HCT116 (cell line): Measurements from ENCODE around the gene CYB5A. TPM values are rescaled to one million over a fixed set of nuclear protein-coding genes. Genes with fewer than 3 reads are reported as not detected.

Experiments
- ATAC-seq: fragments of 200-7000 bp; cut with Tn5 transposase; 2 replicates; pipeline ENCODE4 v1.9.1; 2020; ENCODE audit warnings: mild to moderate bottlenecking, moderate library complexity
- BruUV-seq: library from RNA; stranded (reverse); fragments of 400-500 nt; replicated peaks from 2 replicates; lab custom pipeline; 2021; lab: Mats Ljungman, UMichigan
- CTCF ChIA-PET: fragments of 300-600 bp; sonication (Branson Sonifier 250); formaldehyde crosslinking; loops from one replicate; lab custom pipeline; 2021; ENCODE audit warnings: antibody characterized with exemption; lab: Charles Lee
- POLR2A ChIA-PET: fragments of 300-600, 350-600 bp; sonication (Branson Sonifier 250); formaldehyde crosslinking; loops from one replicate; lab custom pipeline; 2021; ENCODE audit warnings: antibody characterized with exemption; lab: Charles Lee
- RAD21 ChIA-PET, 2 experiments: fragments of 300-600 bp; sonication (Branson Sonifier 250); formaldehyde crosslinking; loops; one replicate each; lab custom pipeline; 2023; ENCODE audit warnings: low total read pairs in 2 of 2; ENCODE audit not compliant: uncharacterized antibody in 2 of 2, unreplicated experiment in 2 of 2, low non-redundant PET in 1 of 2; lab: Charles Lee
- DNase-seq: peaks from one replicate; pipeline ENCODE4 v3.0.0-alpha.2; 2010; ENCODE audit warnings: low read depth, low spot score
- H2AFZ ChIP-seq: fragments of 200-600 bp; shearing (Covaris generic), sonication (generic); 2 replicates; pipeline ENCODE4 v1.6.1; 2017; ENCODE audit warnings: low read depth, mixed run types, mixed read lengths, antibody characterized with exemption, low read length; ENCODE audit not compliant: poor library complexity, severe bottlenecking
- H3K27ac ChIP-seq: 2 replicates; pipeline ENCODE4 v1.5.1; 2012; ENCODE audit warnings: low read depth, low read length
- H3K27me3 ChIP-seq: fragments of 200-600 bp; sonication (generic); 2 replicates; pipeline ENCODE4 v1.6.1; 2016; ENCODE audit warnings: mixed run types, low read length, mixed read lengths; ENCODE audit not compliant: insufficient read depth
- H3K36me3 ChIP-seq, 2 experiments: fragments of 200-500 bp in 1 of 2; fragments of 200-600 bp in 1 of 2; sonication (Bioruptor generic) in 1 of 2; sonication (generic) in 1 of 2; 2 replicates each; pipeline versions ENCODE4 v1.5.1 to v1.6.1; 2014 to 2016; ENCODE audit warnings: low read length in 2 of 2, inconsistent platforms in 1 of 2, mixed read lengths in 1 of 2, mixed run types in 1 of 2; ENCODE audit not compliant: insufficient read depth in 2 of 2, control insufficient read depth in 1 of 2
- H3K4me1 ChIP-seq, 2 experiments: fragments of 200-600 bp in 1 of 2; sonication (generic) in 1 of 2; 2 replicates each; pipeline versions ENCODE4 v1.5.1 to v1.6.1; 2012 to 2017; ENCODE audit warnings: low read length in 2 of 2, inconsistent platforms in 1 of 2, mild to moderate bottlenecking in 1 of 2, mixed read lengths in 1 of 2, mixed run types in 1 of 2, moderate library complexity in 1 of 2; ENCODE audit not compliant: insufficient read depth in 2 of 2, control insufficient read depth in 1 of 2
- H3K4me2 ChIP-seq: fragments of 200-600 bp; sonication (generic); 2 replicates; pipeline ENCODE4 v1.6.1; 2017; ENCODE audit warnings: mixed run types, low read length, mixed read lengths
- H3K4me3 ChIP-seq, 2 experiments: fragments of 200-600 bp in 1 of 2; sonication (generic) in 1 of 2; replicated peaks in 1 of 2; 2 replicates each; pipeline ENCODE4 v1.5.1; 2011 to 2016; ENCODE audit warnings: low read length in 2 of 2, control low read depth in 1 of 2, low read depth in 1 of 2, mild to moderate bottlenecking in 1 of 2, mixed read lengths in 1 of 2, mixed run types in 1 of 2
- H3K79me2 ChIP-seq: fragments of 200-600 bp; sonication (generic); 2 replicates; pipeline ENCODE4 v1.6.1; 2017; ENCODE audit warnings: mild to moderate bottlenecking, mixed run types, low read length, moderate library complexity, mixed read lengths; ENCODE audit not compliant: insufficient read depth
- H3K9ac ChIP-seq: fragments of 200-600 bp; sonication (generic); 2 replicates; pipeline ENCODE4 v1.6.1; 2016; ENCODE audit warnings: low read length, mixed read lengths
- H3K9me2 ChIP-seq: fragments of 200-600 bp; sonication (generic), shearing (Covaris generic); 2 replicates; pipeline ENCODE4 v1.6.1; 2017; ENCODE audit warnings: mixed run types, mild to moderate bottlenecking, moderate library complexity; ENCODE audit not compliant: insufficient read depth
- H3K9me3 ChIP-seq, 2 experiments: fragments of 200-500 bp in 1 of 2; fragments of 200-600 bp in 1 of 2; sonication (Bioruptor generic) in 1 of 2; sonication (generic) in 1 of 2; 2 replicates each; pipeline ENCODE4 v1.6.1; 2014 to 2017; ENCODE audit warnings: low read length in 2 of 2, mixed read lengths in 2 of 2, inconsistent platforms in 1 of 2, low read depth in 1 of 2, mild to moderate bottlenecking in 1 of 2, mixed run types in 1 of 2, moderate library complexity in 1 of 2; ENCODE audit not compliant: control insufficient read depth in 1 of 2, insufficient read depth in 1 of 2
- H4K20me1 ChIP-seq: fragments of 200-600 bp; sonication (generic), shearing (Covaris generic); 2 replicates; pipeline ENCODE4 v1.6.1; 2017; ENCODE audit warnings: mixed run types, mild to moderate bottlenecking, moderate library complexity; ENCODE audit not compliant: insufficient read depth
- CBX3 ChIP-seq: IDR thresholded peaks from 2 replicates; pipeline ENCODE4 v1.6.1; 2012; ENCODE audit warnings: low read depth
- CEBPB ChIP-seq: IDR thresholded peaks from 2 replicates; pipeline ENCODE4 v1.6.1; 2012; ENCODE audit warnings: low read depth
- CTCF ChIP-seq, 3 experiments: fragments of 200-600 bp in 1 of 3; sonication (generic) in 1 of 3; IDR thresholded peaks in 2 of 3; conservative IDR thresholded peaks in 1 of 3; 2 replicates each; pipeline ENCODE4 v1.5.1; 2012 to 2017; ENCODE audit warnings: low read depth in 2 of 3, low read length in 2 of 3, antibody characterized with exemption in 1 of 3, borderline replicate concordance in 1 of 3, control low read depth in 1 of 3, mild to moderate bottlenecking in 1 of 3, mixed read lengths in 1 of 3, mixed run types in 1 of 3, moderate library complexity in 1 of 3; ENCODE audit not compliant: insufficient read depth in 1 of 3
- EGR1 ChIP-seq: IDR thresholded peaks from 2 replicates; pipeline ENCODE4 v1.6.1; 2012; ENCODE audit warnings: low read depth
- ELF1 ChIP-seq: IDR thresholded peaks from 2 replicates; pipeline ENCODE4 v1.6.1; 2012; ENCODE audit warnings: low read depth, borderline replicate concordance
- EZH2 ChIP-seq: fragments of 200-600 bp; sonication (generic); IDR thresholded peaks from 2 replicates; pipeline ENCODE4 v1.6.1; 2017; ENCODE audit warnings: antibody characterized with exemption, mixed run types
- FOSL1 ChIP-seq: IDR thresholded peaks from 2 replicates; pipeline ENCODE4 v1.6.1; 2012; ENCODE audit warnings: low read depth
- MAX ChIP-seq: IDR thresholded peaks from 2 replicates; pipeline ENCODE4 v1.6.1; 2012
- POLR2A ChIP-seq: IDR thresholded peaks from 2 replicates; pipeline ENCODE4 v1.7.0; 2011; ENCODE audit warnings: borderline replicate concordance; ENCODE audit not compliant: insufficient read depth, insufficient read length; ENCODE audit errors: extremely low read depth
- POLR2AphosphoS5 ChIP-seq: IDR thresholded peaks from 2 replicates; pipeline ENCODE4 v1.6.1; 2011; ENCODE audit warnings: mild to moderate bottlenecking, low read depth, low read length, moderate library complexity
- RAD21 ChIP-seq: IDR thresholded peaks from 2 replicates; pipeline ENCODE4 v1.6.1; 2012; ENCODE audit warnings: low read depth, mild to moderate bottlenecking
- REST ChIP-seq: IDR thresholded peaks from 2 replicates; pipeline ENCODE4 v1.6.1; 2012; ENCODE audit warnings: low read depth
- SIN3A ChIP-seq: IDR thresholded peaks from 2 replicates; pipeline ENCODE4 v1.6.1; 2012; ENCODE audit warnings: low read depth
- SRF ChIP-seq: IDR thresholded peaks from 2 replicates; pipeline ENCODE4 v1.6.1; 2012; ENCODE audit warnings: low read depth
- TCF7L2 ChIP-seq: IDR thresholded peaks from 2 replicates; pipeline ENCODE4 v1.7.0; 2011; ENCODE audit warnings: borderline replicate concordance, inconsistent platforms; ENCODE audit not compliant: insufficient read depth, insufficient read length; ENCODE audit errors: extremely low read depth
- YY1 ChIP-seq: IDR thresholded peaks from 2 replicates; pipeline ENCODE4 v1.6.1; 2011; ENCODE audit warnings: low read length, low read depth, moderate library complexity, mild to moderate bottlenecking; ENCODE audit not compliant: insufficient replicate concordance; ENCODE audit errors: extremely low read depth
- ZFX ChIP-seq: fragments of 450-650 bp; IDR thresholded peaks from 2 replicates; pipeline ENCODE4 v1.6.1; 2017
- ZNF274 ChIP-seq: fragments of 200-500 bp; sonication (Bioruptor generic); IDR thresholded peaks from 2 replicates; pipeline ENCODE4 v1.6.1; 2014; ENCODE audit warnings: mild to moderate bottlenecking, low read depth, low read length, inconsistent platforms
- intact Hi-C: fragments of 100-400 bp; cut with micrococcal nuclease; formaldehyde crosslinking; loops from 2 replicates; pipeline ENCODE4 v1.10.0; 2022
- total RNA-seq: library from RNA; stranded (reverse); gene quantifications from one replicate; pipeline ENCODE4 v1.2.1, GENCODE V29; 2021; ENCODE audit not compliant: unreplicated experiment

CYB5A gene
- total RNA-seq, 1 experiment from 2014 or later, result 37.7 TPM

- Histone ChIP-seq H3K27ac (no peak overlapping the region), H2AFZ (no peak overlapping the region), H3K79me2 (no peaks in the 10 kb centered on the region), H3K36me3 (no peaks in the 10 kb centered on the region), H3K4me1 (0 out of 4 replicates have a peak, but pooled peaks cover 0 to 4% of the 10 kb centered on the region in 2 experiments), H3K9me3 (no peaks in the 10 kb centered on the region), H4K20me1 (no peaks in the 10 kb centered on the region), H3K9ac (no peak overlapping the region), H3K4me2 (no peak overlapping the region), H3K27me3 (no peaks in the 10 kb centered on the region), H3K9me2 (no peaks in the 10 kb centered on the region), H3K4me3 (no peak overlapping the region)
- TF ChIP-seq POLR2AphosphoS5 (no peak), REST (no peak), YY1 (no peak), EGR1 (no peak), TCF7L2 (no peak), ZNF274 (no peak), CBX3 (no peak), EZH2 (no peak), SRF (no peak), ZFX (no peak), RAD21 (no peak), MAX (no peak), CTCF (IDR thresholded peaks at IDR 0.05 in 2 of 3, conservative IDR thresholded peaks at IDR 0.05 in 1 of 3; ENCODE audit: borderline replicate concordance in 1 of 3, insufficient read depth in 1 of 3, low read depth in 2 of 3, low read length in 2 of 3) (no peak), CEBPB (no peak), POLR2A (no peak), FOSL1 (no peak), ELF1 (no peak), SIN3A (no peak)
- CTCF ChIA-PET, result no interaction called here
- ATAC-seq (no peak), DNase-seq (no peak)
- intact Hi-C loops, result no loop called here
- RAD21 ChIA-PET, result no interaction called here
- POLR2A ChIA-PET, result no interaction called here
- BruUV-seq, result no TSS peak
Observed at GRCh38 chr18:74228312-74228711, 63.5 kb downstream of the CYB5A start.
